ENCODE results near the gene APEH.
A peak's percentile ranks its signal among the peaks of the same experiment; 100 is the strongest.
"Not testable (repeated sequence)": the region's sequence is repeated elsewhere in the genome, so short reads cannot be mapped to it uniquely, and the experiment has no call there.

APEH gene

GRCh38 chr3:49686769-49687423 is 12.7 kb downstream of the APEH start:
- Histone ChIP-seq H3K4me3 (ENCODE audit: low read depth, low read length) (peak overlapping the region; percentile 15; the same call in 1 of the 2 replicates), H3K36me3 (ENCODE audit: control insufficient read depth in 2 of 2, insufficient read depth in 1 of 2, low read length in 2 of 2) (peaks cover 0 to 29% of the 10 kb centered on the region in 2 experiments; a peak in 1 of 3 replicates)
- H3K4me1 ChIP-seq (ENCODE audit: control insufficient read depth, insufficient read depth, low read length); CTCF ChIA-PET; H3K9me3 ChIP-seq (ENCODE audit: control insufficient read depth, insufficient read depth, low read depth, low read length); H3K27ac ChIP-seq (ENCODE audit: extremely low read depth, low read depth, low read length); POLR2A ChIA-PET: not testable (repeated sequence)

- H3K36me3 ChIP-seq (ENCODE audit: control insufficient read depth in 2 of 2, insufficient read depth in 1 of 2, low read length in 2 of 2), result peaks cover 0 to 24% of the 10 kb centered on the region in 2 experiments; a peak in 1 of 3 replicates
- H3K4me3 ChIP-seq (ENCODE audit: low read depth, low read length); POLR2A ChIA-PET; H3K9me3 ChIP-seq (ENCODE audit: control insufficient read depth, insufficient read depth, low read depth, low read length); H3K4me1 ChIP-seq (ENCODE audit: control insufficient read depth, insufficient read depth, low read length); CTCF ChIA-PET; H3K27ac ChIP-seq (ENCODE audit: extremely low read depth, low read depth, low read length): not testable (repeated sequence)
Observed at GRCh38 chr3:49687424-49687795, 13.3 kb downstream of the APEH start.

- Histone ChIP-seq H3K36me3 (ENCODE audit: control insufficient read depth in 2 of 2, insufficient read depth in 1 of 2, low read length in 2 of 2) (peaks cover 0 to 13% of the 10 kb centered on the region in 2 experiments; a peak in 1 of 3 replicates), H3K27ac (ENCODE audit: extremely low read depth, low read depth, low read length) (peak overlapping the region; percentile 71; the same call in 1 of the 2 replicates)
- H3K4me3 ChIP-seq (ENCODE audit: low read depth, low read length); H3K9me3 ChIP-seq (ENCODE audit: control insufficient read depth, insufficient read depth, low read depth, low read length); H3K4me1 ChIP-seq (ENCODE audit: control insufficient read depth, insufficient read depth, low read length): not testable (repeated sequence)
- CTCF ChIA-PET, result interaction anchor here (1.1 kb wide), 1 partner anchor 149 kb away, joined by 5 read pairs; no protein-coding TSS in a partner anchor
- POLR2A ChIA-PET, result interaction anchor here (1.4 kb wide), 1 partner anchor 8 kb away, joined by 4 read pairs; no protein-coding TSS in a partner anchor
Observed at GRCh38 chr3:49688338-49689045, 14.3 kb downstream of the APEH start.

GRCh38 chr3:49689046-49689907 is 15.1 kb downstream of the APEH start, which contains the start of the genes MST1 and RNF123:
MST1 (minus strand) TSS chr3:49689474; CDS start chr3:49688691, 783 bp downstream.
RNF123 (plus strand) TSS chr3:49689557; CDS start chr3:49691166, 1,609 bp downstream.
- ChIA-PET CTCF (interaction anchor here (1.1 kb wide), 1 partner anchor 150 kb away, joined by 5 read pairs; no protein-coding TSS in a partner anchor), POLR2A (interaction anchor here (1.4 kb wide), 1 partner anchor 9 kb away, joined by 4 read pairs; no protein-coding TSS in a partner anchor)
- H3K9me3 ChIP-seq (ENCODE audit: control insufficient read depth, insufficient read depth, low read depth, low read length), result no peaks in the 10 kb centered on the region
- H3K27ac ChIP-seq (ENCODE audit: extremely low read depth, low read depth, low read length), result peak within 1 kb of the TSS; percentile 71; the same call in 1 of the 2 replicates
- peak within 1 kb of the TSS; percentile 65 for H3K4me3 ChIP-seq (ENCODE audit: low read depth, low read length)
- H3K4me1 ChIP-seq (ENCODE audit: control insufficient read depth, insufficient read depth, low read length), result no peaks in the 10 kb centered on the region
- peaks cover 0 to 5% of the 10 kb centered on the region in 2 experiments; a peak in 1 of 3 replicates for H3K36me3 ChIP-seq (ENCODE audit: control insufficient read depth in 2 of 2, insufficient read depth in 1 of 2, low read length in 2 of 2)
- no peak for TF ChIP-seq PRDM6 (tag by site-specific recombination; IDR thresholded peaks at IDR 0.05)
- TF ChIP-seq ZNF792 (tag by site-specific recombination; IDR thresholded peaks at IDR 0.05), result no peak
- no peak for TF ChIP-seq ZNF514 (tag by site-specific recombination; IDR thresholded peaks at IDR 0.05)
- peak; percentile 61 for TF ChIP-seq ZNF341 (tag by site-specific recombination; IDR thresholded peaks at IDR 0.05; ENCODE audit: low read depth)
- TF ChIP-seq ZNF157 (tag by site-specific recombination; IDR thresholded peaks at IDR 0.05), result no peak
- peak; percentile 88 for TF ChIP-seq ZNF449 (tag by site-specific recombination; IDR thresholded peaks at IDR 0.05)
- TF ChIP-seq ZNF394 (tag by site-specific recombination; IDR thresholded peaks at IDR 0.05; ENCODE audit: borderline replicate concordance), result no peak
- TF ChIP-seq ZNF747 (tag by site-specific recombination; IDR thresholded peaks at IDR 0.05), result no peak
- no peak for TF ChIP-seq ZNF645 (tag by site-specific recombination; IDR thresholded peaks at IDR 0.05)
- TF ChIP-seq ZBTB21 (tag by site-specific recombination; IDR thresholded peaks at IDR 0.05), result no peak
- peak; percentile 51; the same call in 1 of the 2 replicates for TF ChIP-seq SP7 (tag by site-specific recombination; IDR thresholded peaks at IDR 0.05)
- peak; percentile 64; the same call in 1 of the 2 replicates for TF ChIP-seq ZNF501 (tag by site-specific recombination; IDR thresholded peaks at IDR 0.05)
- TF ChIP-seq ZNF561 (tag by site-specific recombination; IDR thresholded peaks at IDR 0.05; ENCODE audit: borderline replicate concordance), result no peak
- TF ChIP-seq ZNF24 (tag by site-specific recombination; IDR thresholded peaks at IDR 0.05), result no peak
- TF ChIP-seq SP3 (tag by site-specific recombination; IDR thresholded peaks at IDR 0.05), result 0 out of 2 replicates have a peak, but pooled peaks have one; percentile 26
- no peak for TF ChIP-seq ZNF626 (tag by site-specific recombination; IDR thresholded peaks at IDR 0.05)
- no peak for TF ChIP-seq ZEB2 (tag by site-specific recombination; IDR thresholded peaks at IDR 0.05)
- no peak for TF ChIP-seq ZNF529 (tag by site-specific recombination; IDR thresholded peaks at IDR 0.05; ENCODE audit: insufficient replicate concordance)
- TF ChIP-seq ZNF366 (tag by site-specific recombination; conservative IDR thresholded peaks at IDR 0.05), result no peak
- TF ChIP-seq ZBTB48 (tag by site-specific recombination; IDR thresholded peaks at IDR 0.05), result 0 out of 2 replicates have a peak, but pooled peaks have one; percentile 43
